DOHH2 (cell line): ENCODE results near the gene KIRREL3.

ENCODE experiments used
- H3F3A ChIP-seq: fragments of 200-600 bp; sonication (generic), shearing (Covaris generic); 2 replicates; pipeline ENCODE4 v1.6.0; 2016; ENCODE audit warnings: antibody characterized with exemption, mild to moderate bottlenecking; ENCODE audit not compliant: control insufficient read depth, insufficient read depth
- H3K27ac ChIP-seq: fragments of 200-600 bp; sonication (generic); 2 replicates; pipeline ENCODE4 v1.5.1; 2014; ENCODE audit warnings: low read depth, mild to moderate bottlenecking, low read length, moderate library complexity
- H3K27me3 ChIP-seq: fragments of 200-600 bp; sonication (generic); 2 replicates; pipeline ENCODE4 v1.6.1; 2014; ENCODE audit warnings: mild to moderate bottlenecking, low read length, mixed read lengths; ENCODE audit not compliant: control insufficient read depth
- H3K36me3 ChIP-seq: fragments of 200-600 bp; sonication (generic); 2 replicates; pipeline ENCODE4 v1.6.1; 2014; ENCODE audit warnings: mild to moderate bottlenecking, low read length, moderate library complexity, mixed read lengths; ENCODE audit not compliant: control insufficient read depth
- H3K4me1 ChIP-seq: fragments of 200-600 bp; sonication (generic); 2 replicates; pipeline ENCODE4 v1.6.1; 2014; ENCODE audit warnings: mild to moderate bottlenecking, low read length, mixed read lengths; ENCODE audit not compliant: control insufficient read depth
- H3K4me2 ChIP-seq: fragments of 200-600 bp; sonication (generic); 2 replicates; pipeline ENCODE4 v1.6.0; 2014; ENCODE audit warnings: mild to moderate bottlenecking, low read length, moderate library complexity
- H3K4me3 ChIP-seq: fragments of 200-600 bp; sonication (generic); 2 replicates; pipeline ENCODE4 v1.5.1; 2014; ENCODE audit warnings: mild to moderate bottlenecking, low read length, mixed read lengths
- H3K79me2 ChIP-seq: fragments of 200-600 bp; sonication (generic); 2 replicates; pipeline ENCODE4 v1.6.1; 2014; ENCODE audit warnings: mild to moderate bottlenecking, low read length, mixed read lengths; ENCODE audit not compliant: control insufficient read depth
- H3K9me2 ChIP-seq: fragments of 200-600 bp; sonication (generic); replicated peaks from 2 replicates; pipeline ENCODE4 v1.6.1; 2014; ENCODE audit warnings: mild to moderate bottlenecking, low read length, mixed read lengths; ENCODE audit not compliant: control insufficient read depth
- H3K9me3 ChIP-seq: fragments of 200-600 bp; sonication (generic); 2 replicates; pipeline ENCODE4 v1.6.1; 2014; ENCODE audit warnings: antibody characterized with exemption, low read length, mixed read lengths; ENCODE audit not compliant: control insufficient read depth, insufficient read depth
- H4K20me1 ChIP-seq: fragments of 200-600 bp; sonication (generic); 2 replicates; pipeline ENCODE4 v1.6.0; 2014; ENCODE audit warnings: low read depth, mild to moderate bottlenecking, antibody characterized with exemption, low read length, moderate library complexity; ENCODE audit not compliant: control insufficient read depth, insufficient read depth
- EZH2phosphoT487 ChIP-seq: fragments of 200-600 bp; sonication (generic); IDR thresholded peaks from 2 replicates; pipeline ENCODE4 v1.6.1; 2017; ENCODE audit warnings: borderline replicate concordance, mild to moderate bottlenecking, antibody characterized with exemption, low read length, moderate library complexity, mixed read lengths
- TF ChIP-seq, protein P1 (sequence below): fragments of 200-600 bp; sonication (generic); IDR thresholded peaks from one replicate; pipeline ENCODE4 v1.5.1; 2014; ENCODE audit warnings: antibody characterized with exemption, mild to moderate bottlenecking, low read depth, low read length; ENCODE audit not compliant: poor library complexity, severe bottlenecking

Gene KIRREL3

DNA sequence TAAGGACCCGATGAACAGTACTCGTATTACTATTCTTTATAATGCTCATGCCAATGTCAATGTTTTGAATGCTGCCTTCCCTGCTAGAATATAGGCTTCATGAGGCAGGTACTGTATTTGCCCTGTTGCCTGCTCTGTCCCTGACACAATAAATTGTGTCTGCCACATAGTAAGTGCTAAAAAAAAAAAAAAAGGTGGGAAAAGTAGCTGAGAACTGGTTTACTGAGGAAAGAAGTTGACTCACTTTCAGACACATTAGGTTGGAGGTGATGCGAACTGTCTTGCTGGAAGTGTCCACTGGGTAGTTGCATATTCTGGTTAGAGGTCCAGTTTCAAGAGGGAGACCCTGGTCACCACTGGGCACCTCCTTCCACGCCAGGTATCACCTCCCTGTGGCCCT, 255.9 kb downstream of the KIRREL3 start:
- peaks cover 1% of the 10 kb centered on the region; the same call in 1 of the 2 replicates for H3K27me3 ChIP-seq
- TF ChIP-seq EZH2phosphoT487: no peak
- TF ChIP-seq, protein P1, sequence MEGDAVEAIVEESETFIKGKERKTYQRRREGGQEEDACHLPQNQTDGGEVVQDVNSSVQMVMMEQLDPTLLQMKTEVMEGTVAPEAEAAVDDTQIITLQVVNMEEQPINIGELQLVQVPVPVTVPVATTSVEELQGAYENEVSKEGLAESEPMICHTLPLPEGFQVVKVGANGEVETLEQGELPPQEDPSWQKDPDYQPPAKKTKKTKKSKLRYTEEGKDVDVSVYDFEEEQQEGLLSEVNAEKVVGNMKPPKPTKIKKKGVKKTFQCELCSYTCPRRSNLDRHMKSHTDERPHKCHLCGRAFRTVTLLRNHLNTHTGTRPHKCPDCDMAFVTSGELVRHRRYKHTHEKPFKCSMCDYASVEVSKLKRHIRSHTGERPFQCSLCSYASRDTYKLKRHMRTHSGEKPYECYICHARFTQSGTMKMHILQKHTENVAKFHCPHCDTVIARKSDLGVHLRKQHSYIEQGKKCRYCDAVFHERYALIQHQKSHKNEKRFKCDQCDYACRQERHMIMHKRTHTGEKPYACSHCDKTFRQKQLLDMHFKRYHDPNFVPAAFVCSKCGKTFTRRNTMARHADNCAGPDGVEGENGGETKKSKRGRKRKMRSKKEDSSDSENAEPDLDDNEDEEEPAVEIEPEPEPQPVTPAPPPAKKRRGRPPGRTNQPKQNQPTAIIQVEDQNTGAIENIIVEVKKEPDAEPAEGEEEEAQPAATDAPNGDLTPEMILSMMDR: no peak
- no peak overlapping the region for H3K27ac ChIP-seq

DNA sequence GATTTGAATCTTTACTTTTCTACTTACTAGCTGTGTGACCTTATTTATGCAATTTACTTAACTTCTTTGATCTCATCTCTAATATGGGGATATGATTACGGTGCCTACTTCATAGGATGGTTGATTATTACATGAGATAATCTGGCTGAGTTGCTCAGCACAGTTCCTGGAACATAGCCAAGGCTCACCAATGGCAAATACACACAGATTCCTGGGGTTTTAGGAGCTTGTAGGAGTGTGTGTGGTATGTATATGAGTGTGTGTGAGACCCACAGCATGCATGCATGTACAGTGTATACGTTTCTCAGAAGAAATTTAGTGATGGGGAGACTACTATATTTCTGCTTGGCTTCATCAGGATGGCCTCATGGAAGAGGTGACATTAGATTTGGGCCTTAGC, 256.9 kb downstream of the KIRREL3 start:
- no peaks in the 10 kb centered on the region for H3K79me2 ChIP-seq
- no peak for TF ChIP-seq EZH2phosphoT487
- TF ChIP-seq, protein P1: no peak
- H3K4me3 ChIP-seq: no peak overlapping the region
- H3K27ac ChIP-seq: no peak overlapping the region
- H3K4me1 ChIP-seq: peaks cover 3% of the 10 kb centered on the region; the same call in 1 of the 2 replicates
- H3K9me3 ChIP-seq: no peaks in the 10 kb centered on the region
- H4K20me1 ChIP-seq: no peaks in the 10 kb centered on the region
- no peaks in the 10 kb centered on the region for H3F3A ChIP-seq
- no peaks in the 10 kb centered on the region for H3K9me2 ChIP-seq
- H3K4me2 ChIP-seq: no peak overlapping the region
- peaks cover 7% of the 10 kb centered on the region; the same call in 1 of the 2 replicates for H3K27me3 ChIP-seq
- H3K36me3 ChIP-seq: no peaks in the 10 kb centered on the region

More for the DNA sequence above, 255.9 kb downstream of the KIRREL3 start:
- Histone ChIP-seq H3K9me2 (no peaks in the 10 kb centered on the region), H3K9me3 (no peaks in the 10 kb centered on the region), H3K4me1 (peaks cover 3% of the 10 kb centered on the region; the same call in 1 of the 2 replicates), H3F3A (no peaks in the 10 kb centered on the region), H3K79me2 (no peaks in the 10 kb centered on the region), H3K4me3 (no peak overlapping the region), H4K20me1 (no peaks in the 10 kb centered on the region), H3K36me3 (no peaks in the 10 kb centered on the region), H3K4me2 (no peak overlapping the region)

DNA sequence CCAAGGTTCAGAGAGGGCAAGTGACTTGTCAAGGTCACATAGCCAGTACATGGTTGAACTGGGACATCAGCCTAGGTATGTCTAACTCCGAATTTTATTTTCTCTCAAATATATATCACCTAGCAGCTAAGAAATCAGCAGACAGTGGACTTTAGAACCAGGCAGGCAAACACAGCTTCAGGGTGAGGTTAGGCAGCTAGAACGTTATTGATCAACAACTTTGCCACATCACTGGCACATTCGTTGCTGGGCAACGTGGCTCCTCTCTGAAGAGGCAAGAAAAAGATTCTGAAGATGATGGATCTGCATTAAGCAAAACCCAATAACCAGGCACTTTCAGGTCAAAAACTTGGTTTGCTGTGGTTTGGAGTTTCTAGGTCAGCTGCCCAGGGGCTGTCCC, 258.0 kb downstream of the KIRREL3 start:
- Histone ChIP-seq H3K36me3 (no peaks in the 10 kb centered on the region), H3K79me2 (no peaks in the 10 kb centered on the region), H3K4me2 (no peak overlapping the region), H3K27ac (no peak overlapping the region), H3F3A (no peaks in the 10 kb centered on the region), H3K9me3 (no peaks in the 10 kb centered on the region), H3K9me2 (no peaks in the 10 kb centered on the region), H3K4me3 (no peak overlapping the region), H3K27me3 (peaks cover 7% of the 10 kb centered on the region; the same call in 1 of the 2 replicates), H3K4me1 (peaks cover 3% of the 10 kb centered on the region; the same call in 1 of the 2 replicates), H4K20me1 (no peaks in the 10 kb centered on the region)
- TF ChIP-seq EZH2phosphoT487: no peak
- TF ChIP-seq, protein P1: no peak
